Activated CD4-positive, alpha-beta T cell treated with anti-CD3 and anti-CD28 coated beads for 1 hour (primary cell): ENCODE results near the gene FOXP1.

Source experiments
- DNase-seq: peaks from one replicate; pipeline ENCODE4 v3.0.0-alpha.2; 2020

Gene FOXP1

DNA sequence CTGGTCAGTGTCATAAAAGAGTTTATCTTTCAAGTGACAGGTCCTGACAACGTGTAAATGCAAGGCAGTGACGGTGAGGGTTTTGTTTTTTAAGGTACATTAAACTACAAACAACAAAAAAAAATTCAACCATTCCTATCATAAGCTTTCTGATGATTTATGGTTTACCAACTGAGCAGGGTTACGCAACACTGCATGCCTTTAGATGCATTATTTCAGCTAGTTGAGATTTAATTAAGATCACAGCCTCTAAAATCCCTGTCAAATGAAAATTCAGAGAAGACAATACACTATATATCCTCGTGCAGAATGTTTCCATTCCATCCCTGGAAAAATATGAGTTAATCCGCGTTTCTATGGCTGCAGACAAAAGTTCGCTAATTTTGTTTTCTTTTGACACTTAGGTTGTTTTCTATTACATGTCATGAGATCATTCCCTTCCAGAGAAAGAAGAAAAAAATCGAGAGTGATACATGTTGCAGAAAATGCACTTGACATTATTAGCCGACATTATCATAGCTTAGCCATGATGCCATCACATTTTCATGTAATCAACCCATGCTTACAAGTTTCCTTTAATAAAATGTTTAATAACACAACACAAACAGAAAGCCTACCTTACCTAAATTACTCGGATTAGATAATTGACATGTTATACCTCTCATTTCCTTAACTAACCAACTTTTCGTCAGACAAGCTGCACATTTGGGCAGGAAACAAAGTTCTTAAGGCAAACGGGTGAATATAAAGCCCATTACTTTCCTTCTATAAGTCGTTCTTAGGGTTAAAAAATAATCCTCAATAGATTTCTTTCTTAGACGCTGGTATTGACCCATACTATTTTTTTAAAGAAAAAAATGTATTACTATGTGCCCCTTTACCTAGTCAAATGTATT, 521.2 kb downstream of the FOXP1 start:
- no peak for DNase-seq

DNA sequence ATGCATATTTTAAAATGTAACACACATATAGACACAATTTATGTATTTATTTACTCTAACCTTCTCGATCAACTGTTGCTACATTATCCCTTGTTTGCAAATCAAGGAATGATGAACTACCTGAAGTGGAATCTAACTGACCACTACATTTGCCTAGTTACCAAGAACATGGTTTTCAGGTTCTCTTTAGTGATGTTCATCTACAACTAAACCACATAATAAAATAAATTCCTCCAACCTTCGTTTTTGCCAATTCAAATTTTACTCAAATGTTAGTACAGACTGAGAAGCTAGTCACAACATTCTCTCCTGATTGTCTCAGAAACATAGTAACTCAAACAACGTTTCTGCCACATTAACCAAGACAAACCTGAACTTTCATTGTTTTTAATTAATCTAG, 521.9 kb downstream of the FOXP1 start:
- no peak for DNase-seq

DNA sequence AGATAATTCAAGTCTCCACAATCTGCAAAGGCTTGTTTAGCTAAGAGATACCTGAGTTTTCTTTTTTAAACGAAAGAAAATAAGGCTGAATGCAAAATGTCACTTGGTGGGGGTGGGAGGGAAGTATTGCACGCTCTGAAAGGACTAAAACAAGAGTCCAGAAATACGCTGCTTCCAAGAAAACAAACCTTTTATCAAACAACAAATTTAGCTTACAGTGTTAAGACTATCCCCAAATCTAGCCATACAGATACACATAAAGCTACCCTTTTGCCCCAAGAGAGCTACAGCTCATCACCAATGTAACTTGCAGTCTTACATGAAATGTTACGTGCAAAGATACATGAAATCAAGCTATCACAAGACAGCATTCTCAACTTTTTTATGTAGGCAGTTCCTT, 522.5 kb downstream of the FOXP1 start:
- no peak for DNase-seq

DNA sequence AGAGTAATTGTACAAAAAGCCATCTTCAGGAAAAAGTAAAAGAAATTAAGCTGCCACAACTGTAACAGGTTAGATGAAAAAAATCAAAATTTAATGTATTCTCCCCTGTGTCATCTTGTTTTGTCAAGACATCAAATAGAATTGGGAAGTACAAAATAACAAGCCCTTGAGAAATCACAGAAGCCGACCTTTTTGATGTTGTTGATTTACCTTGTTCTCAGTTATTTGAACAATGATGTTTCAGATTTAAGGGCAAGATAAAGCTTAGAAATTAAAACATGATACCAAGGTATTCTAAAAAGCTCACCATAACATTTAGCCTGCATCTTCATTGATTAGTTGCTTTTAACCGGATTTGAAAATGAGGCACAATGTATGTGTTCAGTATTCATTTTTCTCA, 523.0 kb downstream of the FOXP1 start:
- DNase-seq, result no peak

DNA sequence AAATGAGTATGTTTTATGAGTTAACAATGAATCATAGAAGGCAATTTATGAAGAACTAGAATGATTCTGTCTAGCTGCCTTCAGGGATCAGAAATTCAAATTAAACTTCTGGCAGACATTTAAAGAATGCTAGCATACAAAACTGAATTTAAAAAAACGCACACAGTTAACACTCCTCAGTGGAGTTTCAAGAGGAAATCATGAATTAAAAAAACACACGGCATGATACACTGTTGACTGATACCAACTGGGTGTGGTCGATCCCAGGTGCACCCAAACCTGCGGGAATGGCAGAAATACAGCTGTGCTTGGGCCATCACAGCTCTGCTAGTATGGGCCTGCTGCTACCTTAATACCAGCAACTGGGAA, 526.0 kb downstream of the FOXP1 start:
- no peak for DNase-seq

DNA sequence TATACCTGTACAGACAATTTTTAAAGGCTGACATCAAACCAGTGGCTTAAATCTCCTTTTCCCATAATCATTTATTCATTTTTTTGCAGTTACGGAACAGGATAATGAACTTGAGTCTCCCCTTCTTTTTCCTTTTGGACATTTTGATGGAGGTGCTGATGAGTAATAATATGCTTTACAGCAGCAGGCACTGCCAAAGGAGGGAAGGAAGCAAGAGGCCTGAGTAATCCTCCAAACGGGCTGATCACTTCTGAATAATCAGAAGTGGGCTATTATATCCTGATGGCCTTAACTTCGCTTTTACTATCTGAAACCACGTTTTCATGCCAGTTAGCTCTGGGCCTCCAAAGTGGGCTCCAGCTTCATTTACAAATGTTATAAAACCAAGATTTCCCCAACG, 527.2 kb downstream of the FOXP1 start:
- no peak for DNase-seq

DNA sequence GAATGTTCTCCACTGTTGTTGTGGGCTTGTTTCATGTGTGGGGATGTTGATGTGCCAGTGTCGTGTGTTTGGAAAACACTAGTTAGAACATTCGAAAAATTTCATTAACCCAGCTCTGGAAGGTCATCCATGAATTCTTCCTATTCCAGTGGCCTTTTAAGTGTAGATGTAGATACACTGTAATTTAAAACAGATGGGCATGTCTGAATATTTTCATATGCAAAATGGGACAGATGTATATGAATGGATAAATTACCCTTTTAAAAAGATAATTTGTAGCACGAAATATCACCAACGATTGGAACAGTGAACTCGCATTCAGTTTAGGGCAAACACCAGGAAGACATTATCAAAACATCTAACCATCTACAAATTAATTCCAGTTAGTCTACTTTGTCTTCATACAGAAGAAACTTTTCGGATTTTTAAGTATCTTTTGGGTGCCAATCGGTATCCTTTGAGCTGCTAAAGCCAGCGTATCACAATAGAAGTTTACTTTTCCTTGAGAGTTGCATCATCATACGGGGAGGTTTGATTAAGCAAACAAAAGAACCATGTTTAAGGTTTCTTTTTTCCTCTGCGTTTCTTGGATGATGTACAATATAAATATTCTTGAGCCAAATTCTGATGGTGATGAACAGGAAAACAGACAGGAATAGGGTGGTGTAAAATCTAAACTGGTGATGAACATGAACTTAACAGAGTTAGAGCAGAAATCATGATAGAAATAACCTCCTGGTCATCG, 528.1 kb downstream of the FOXP1 start:
- no peak for DNase-seq

DNA sequence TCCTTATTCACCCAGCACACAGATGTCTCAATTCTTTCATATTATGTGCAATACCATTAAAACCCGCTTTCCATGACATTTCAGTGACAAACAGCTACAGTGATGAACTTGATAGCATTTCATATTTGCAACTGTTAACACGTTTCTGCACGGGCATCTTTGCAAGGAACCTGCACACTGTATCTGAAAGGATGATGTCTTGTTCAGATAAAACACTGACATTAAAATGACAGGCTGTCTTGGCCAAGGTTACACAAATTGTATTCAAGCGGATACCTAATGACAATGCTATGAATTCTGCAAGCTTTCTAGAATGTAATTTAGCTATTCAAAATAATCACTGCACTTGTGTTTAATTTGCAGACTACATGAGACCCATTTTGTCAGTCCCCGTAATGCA, 529.2 kb downstream of the FOXP1 start:
- DNase-seq, result no peak

DNA sequence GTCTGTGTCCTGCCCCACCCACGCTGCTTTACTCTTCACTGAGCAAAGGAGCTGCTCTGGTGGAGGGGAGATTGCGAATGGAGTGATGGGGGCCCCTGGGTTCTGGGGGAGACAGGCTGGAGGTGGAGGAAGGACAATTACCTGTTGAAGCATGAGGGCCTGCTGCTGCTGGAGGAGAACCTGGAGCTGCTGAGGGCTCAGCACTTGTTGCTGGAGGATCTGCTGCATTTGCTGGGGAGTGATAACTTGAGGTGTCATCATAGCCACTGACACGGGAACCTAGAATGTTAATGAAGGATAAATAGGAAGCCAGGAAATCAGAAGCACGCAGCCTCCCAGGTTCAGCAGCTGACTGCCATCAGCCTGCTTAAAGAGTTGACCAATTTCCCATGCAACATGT, 530.0 kb downstream of the FOXP1 start:
- DNase-seq, result no peak

DNA sequence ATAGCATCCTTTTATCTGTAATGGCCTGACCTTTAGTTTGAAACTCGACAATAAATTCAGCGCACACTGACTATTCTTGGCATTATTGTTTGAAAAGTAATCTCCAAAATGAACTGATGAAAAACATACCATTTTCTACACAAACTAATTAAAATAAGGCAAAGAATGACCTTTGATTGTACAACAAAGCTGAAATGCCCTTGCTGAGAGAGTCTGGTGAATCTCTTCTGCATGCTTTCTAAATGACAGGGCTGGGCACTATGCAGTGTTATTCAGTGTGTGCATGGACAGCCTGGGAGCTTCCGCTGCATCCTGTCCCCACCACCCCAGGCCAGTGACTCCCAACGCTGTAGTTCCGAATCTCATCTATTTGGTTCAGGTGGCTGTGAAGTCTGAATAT, 530.8 kb downstream of the FOXP1 start:
- no peak for DNase-seq

DNA sequence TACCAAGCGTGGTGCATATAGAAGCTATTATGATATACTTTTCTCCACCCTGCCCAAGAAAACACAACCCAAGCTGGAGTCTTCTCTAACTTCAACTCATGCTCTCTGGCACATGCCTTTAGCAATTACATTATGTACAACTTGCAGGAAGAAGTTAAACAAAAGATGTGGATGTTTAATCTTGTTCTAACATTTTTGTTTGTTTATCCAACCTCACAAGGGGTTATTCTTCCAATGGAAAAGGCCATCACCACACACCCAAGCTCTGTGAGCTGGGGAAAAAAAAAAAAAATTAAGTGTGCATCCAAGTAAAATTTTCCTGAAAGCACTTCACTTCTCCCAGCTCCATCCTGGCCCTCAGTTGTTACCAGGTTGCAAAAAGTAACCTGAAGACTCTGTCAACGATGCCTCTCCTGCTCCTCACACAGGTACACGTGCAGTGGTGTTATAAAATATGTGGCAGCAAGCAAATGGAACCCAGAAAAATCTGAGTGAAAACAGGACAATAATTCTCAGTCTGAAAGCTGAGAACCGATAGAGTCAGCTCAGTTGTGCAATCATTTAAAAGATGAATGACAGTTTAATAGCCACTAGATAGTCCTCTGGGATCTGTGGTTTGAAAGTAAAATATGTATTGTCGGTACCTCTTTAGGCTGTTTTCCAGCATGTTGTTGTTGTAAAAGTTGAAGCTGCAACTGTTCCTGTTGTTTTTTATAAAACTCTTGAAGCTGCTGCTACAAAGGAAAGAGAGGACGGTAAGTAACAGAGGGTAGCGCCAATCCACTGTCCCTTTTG, 531.4 kb downstream of the FOXP1 start:
- DNase-seq, result no peak

DNA sequence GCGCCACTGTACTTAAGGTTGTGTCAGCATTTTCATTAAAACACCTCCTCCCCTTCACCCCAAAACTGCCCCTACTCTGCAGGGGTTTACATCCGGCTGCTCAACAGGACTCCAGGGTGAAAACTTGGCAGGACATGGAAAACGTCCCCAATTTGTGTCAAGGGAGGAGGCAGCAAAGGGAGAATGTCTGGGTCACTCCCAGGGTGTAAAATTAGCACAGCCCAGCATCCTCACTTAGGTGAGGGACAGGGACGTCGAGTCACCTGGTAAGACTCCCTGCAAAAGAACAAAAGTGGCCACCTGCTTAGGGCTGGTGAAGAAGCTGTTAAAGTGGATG, 532.3 kb downstream of the FOXP1 start:
- no peak for DNase-seq

DNA sequence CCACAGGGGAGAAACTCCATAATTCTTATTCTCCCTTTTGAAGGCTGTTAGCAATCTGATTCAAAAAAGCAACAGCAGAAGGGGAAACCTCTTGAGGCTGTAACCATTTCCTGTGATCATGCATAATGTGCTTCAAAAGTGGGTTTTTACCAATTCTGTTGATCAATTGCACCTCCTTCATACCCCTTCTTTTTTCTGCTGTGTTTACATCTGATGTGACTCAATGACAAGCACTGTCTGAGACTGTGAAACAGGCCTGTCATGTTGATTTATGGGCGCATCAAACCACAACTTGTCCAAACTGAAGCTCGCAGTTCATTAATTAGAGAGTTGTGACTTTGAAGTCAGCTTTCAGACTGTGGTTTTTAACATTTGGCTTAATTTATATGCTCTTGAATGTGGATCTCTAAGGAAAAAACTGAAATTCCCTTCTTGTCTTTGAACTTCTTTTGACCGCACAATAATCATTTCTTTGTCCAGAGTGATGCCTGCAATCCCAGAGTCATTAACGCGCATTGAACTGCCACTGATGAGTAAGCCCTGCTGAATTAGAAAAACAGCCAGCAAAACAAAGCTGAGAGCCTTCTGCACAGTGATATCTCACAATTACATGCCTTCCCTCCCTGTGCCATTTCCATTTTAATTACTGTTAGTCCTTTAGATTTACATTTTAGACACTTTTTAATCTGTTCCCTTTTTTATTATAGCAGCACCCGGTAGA, 532.8 kb downstream of the FOXP1 start:
- DNase-seq, result no peak

DNA sequence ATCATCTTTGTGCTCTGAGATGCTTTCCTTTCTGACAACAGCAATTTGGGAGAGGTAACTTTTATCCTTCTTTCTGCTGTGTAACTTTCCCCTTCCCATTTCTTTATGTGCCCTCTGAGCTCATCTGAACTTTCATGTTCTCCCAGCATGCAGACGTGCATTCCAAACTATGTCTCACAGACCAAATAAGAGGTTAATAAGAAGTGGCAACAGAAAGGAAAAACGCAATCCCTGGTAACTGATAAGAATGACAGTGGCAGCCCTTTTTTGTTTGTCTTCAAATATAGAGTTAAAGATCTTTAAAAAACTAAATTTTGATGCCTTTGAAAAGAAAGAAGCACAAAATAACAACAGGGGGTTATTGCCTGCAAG, 533.4 kb downstream of the FOXP1 start:
- DNase-seq, result no peak

DNA sequence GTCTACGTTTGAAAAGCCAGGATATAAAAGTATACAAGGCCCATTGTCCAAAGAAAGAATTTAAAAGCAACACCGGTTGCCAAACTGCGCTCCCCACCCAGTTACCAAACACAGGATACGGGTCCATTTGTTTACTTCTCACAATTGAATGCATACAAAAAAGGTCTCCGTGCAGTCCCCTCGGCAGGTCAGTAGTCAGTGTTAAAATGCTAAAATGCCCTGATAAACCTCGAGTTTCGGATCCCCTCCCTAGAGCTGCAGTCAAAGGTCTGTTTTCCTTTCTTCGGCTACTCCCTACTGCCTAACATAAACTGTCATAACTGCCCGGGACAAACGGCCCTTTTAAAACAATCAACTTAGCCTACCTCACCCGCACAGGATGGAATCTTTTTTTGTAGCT, 534.6 kb downstream of the FOXP1 start:
- no peak for DNase-seq

DNA sequence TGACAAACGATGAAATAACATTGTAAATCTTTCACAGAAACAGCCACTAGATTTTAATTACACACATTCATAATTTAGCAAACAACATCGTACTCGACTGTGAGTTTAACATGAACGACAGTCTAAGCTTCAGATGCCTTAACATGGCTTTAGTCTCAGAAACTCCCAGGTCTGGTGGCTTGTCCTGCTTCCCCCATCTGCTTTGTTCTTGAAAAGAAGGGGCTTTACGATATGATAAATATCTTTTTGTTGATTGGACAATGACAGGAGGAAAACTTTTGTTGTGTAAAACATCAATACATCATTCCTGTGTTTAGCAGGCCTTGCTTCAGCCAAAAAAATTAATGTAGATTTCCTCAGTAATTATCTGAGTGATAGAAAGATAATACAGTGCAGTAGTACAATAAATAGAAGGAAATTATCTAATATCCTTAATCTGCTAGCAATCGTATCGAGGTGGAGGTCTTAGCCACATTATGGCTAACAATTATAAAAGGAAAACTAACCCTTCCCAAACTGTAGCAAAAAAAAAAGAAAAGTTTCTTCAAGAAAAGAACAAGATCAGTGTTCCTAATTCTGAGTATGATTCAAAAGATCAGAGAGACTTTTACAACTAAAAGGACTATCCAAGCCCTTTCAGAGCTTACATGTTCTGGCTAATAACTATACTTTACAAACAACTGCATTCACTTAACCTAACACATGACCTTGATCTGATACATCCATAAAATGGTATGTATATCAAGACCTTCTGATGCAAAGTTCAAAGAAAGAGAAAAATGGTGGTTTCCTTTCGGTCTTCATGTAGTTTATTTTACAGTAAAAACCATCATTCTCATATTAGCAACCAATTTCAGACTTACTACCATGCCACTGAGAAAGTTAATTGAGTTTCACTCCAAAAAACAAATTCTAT, 535.7 kb downstream of the FOXP1 start:
- no peak for DNase-seq

DNA sequence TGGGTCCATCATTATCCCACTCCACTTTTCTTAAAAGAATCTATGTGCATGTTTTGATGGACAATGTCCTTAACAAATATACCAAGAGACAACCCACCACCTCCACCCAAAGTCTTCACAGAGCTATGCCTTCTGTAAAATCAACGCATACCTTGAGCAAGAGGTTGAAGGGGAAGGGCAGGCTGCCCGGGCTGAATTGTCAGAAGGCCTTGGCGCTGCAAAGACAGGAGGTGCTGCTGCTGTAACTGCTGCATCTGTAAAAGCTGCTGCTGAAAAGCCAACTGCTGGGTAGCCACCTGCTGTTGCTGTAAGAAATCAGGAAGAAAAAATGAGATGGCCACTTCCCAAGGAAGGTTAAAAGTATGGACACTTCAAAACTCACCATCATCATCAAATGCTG, 536.7 kb downstream of the FOXP1 start:
- no peak for DNase-seq

DNA sequence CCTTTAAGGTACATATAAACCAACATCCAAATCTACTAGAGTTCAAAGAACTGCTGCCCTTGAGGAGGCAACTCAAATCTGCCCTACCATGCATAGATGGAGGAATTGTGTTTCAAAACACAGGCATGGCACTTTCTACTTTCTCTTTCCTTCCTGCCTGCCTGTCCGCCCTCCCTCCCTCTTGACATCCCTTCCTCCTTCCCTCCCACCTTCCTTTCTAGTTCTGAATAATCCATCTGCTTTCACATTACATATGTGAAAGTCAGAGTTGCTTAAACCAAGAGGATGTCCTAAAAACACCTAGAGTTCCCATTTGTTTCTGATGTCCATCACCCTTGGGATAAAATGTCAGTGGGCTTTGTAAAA, 537.6 kb downstream of the FOXP1 start:
- DNase-seq, result no peak

DNA sequence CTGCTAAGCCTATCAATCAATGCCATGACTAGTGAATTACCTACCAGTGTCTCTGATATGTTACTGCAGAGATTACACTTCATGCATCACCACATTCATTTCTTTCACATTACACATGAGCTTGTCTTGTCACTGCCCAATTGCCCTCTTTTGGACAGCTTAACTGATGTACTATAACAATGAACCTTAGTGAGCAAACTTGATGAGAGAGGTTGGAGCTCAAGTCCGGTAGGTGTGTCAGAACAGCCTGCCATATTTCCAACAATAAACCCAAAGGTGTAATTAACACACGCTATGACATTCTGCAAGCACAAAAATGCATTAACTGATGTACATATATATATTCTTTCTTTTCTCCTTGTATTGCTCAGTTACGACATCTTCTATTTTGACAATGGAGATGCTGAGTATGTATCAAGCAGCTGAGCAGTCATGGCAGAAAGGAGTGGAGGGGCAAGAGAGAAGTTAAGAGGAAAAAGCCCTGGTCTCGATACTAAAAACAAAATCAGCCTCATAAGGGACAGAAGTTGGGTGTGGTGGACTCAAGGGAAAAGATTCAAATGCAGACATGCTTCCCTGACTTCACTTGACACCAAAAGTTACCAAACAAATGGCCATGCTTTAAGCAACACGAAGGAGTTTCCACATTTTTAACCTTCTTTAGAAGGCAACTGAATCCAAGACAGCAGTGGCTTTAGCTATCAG, 538.2 kb downstream of the FOXP1 start:
- no peak for DNase-seq

DNA sequence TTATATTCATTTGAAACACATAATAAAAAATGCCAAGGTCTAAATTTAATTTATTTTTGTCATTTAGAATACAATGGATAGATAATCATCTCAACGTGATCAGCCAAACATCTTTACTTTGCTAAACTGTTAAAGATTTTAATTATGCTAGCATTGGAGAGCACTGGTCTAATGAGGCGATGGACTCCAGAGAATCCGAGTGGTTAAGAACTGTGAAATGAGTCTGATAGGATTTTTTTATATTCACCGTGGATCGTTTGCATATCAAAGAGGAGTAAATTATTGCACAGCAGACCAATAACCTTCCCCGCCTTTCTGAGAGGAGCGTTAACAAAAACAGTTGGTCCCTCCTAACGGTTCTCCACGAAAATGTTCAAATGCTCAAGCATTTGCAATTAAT, 540.8 kb downstream of the FOXP1 start:
- DNase-seq, result no peak

DNA sequence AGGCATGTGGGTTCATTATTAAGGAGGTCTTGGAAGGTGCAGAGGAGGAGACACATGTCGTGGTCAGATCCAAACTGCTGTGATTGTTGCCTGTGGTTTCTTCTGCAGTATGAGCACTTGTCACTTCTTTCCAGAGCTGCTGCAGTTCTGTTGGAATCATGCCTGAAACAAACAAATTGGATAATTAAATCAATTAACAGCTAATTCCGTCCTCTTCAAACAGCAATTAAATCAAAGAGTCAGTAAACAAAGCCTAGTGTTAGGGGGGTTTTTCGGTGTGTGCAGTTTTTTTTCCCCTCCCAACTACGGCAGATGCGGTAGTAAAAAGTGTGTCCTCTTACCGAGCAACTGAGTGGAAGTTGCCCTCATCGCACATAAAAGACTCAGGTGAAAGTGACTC, 542.2 kb downstream of the FOXP1 start:
- DNase-seq, result no peak

DNA sequence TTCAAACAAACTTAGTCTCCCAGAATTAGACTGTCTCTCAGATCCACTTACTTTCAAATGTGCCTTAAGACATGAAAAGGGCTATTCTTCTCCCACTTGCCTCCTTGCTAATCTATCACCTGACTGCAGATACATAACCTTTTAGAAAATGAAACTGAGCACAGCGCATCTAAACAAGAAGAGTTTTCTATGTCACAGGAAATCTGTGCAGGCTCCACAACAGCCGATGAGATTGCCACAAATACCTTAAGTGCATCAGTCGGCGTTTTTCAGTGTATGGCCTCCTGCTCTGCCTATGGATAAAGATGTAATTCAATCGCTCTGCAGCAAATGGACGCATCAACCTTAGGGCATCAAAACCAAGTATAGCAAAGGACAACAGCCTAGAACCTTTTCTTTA, 544.2 kb downstream of the FOXP1 start:
- no peak for DNase-seq
